Upper lobe of left lung (tissue), 6 donors: ENCODE results near the gene AFTPH. TPM values are rescaled to one million over a fixed set of nuclear protein-coding genes. Genes with fewer than 3 reads are reported as not detected.
"Not testable (repeated sequence)": the region's sequence is repeated elsewhere in the genome, so short reads cannot be mapped to it uniquely, and the experiment has no call there.

Experiments
- ATAC-seq, 2 donors: fragments of 200-7000 bp; cut with Tn5 transposase; one replicate each; pipeline ENCODE4 v1.9.1; 2022; ENCODE audit warnings: mild to moderate bottlenecking in 2 of 2, moderate library complexity in 2 of 2; ENCODE audit not compliant: low FRiP score in 2 of 2
- DNase-seq, 2 donors: peaks; one replicate each; pipeline ENCODE4 v3.0.0-alpha.2; 2019 to 2020
- H3K27ac ChIP-seq, 4 donors: fragments of 200-600 bp; sonication (generic); one replicate each; pipeline ENCODE4 v1.5.1; 2016 to 2019
- H3K27me3 ChIP-seq, 4 donors: fragments of 200-600 bp; sonication (generic); one replicate each; pipeline ENCODE4 v1.5.1; 2017 to 2019
- H3K36me3 ChIP-seq, 4 donors: fragments of 200-600 bp; sonication (generic); one replicate each; pipeline ENCODE4 v1.5.1; 2016 to 2019
- H3K4me1 ChIP-seq, 4 donors: fragments of 200-600 bp; sonication (generic); one replicate each; pipeline ENCODE4 v1.5.1; 2018 to 2019
- H3K4me3 ChIP-seq, 4 donors: fragments of 200-600 bp; sonication (generic); one replicate each; pipeline ENCODE4 v1.5.1; 2017 to 2019; ENCODE audit warnings: mild to moderate bottlenecking in 2 of 4, moderate library complexity in 1 of 4
- H3K9me3 ChIP-seq, 4 donors: fragments of 200-600 bp; sonication (generic); one replicate each; pipeline ENCODE4 v1.5.1; 2018 to 2019
- EP300 ChIP-seq, 4 donors: sonication (generic); formaldehyde crosslinking; IDR thresholded peaks; one replicate each; pipeline ENCODE4 v1.5.1; 2017; ENCODE audit warnings: antibody characterized with exemption in 4 of 4, control low read depth in 2 of 4
- POLR2A ChIP-seq, 4 donors: fragments of 450-650 bp; IDR thresholded peaks; one replicate each; pipeline ENCODE4 v1.5.1; 2016 to 2017; ENCODE audit warnings: antibody characterized with exemption in 4 of 4, mild to moderate bottlenecking in 2 of 4
- POLR2AphosphoS5 ChIP-seq, 2 donors: sonication (generic); formaldehyde crosslinking; IDR thresholded peaks; one replicate each; pipeline ENCODE4 v1.5.1; 2017; ENCODE audit warnings: antibody characterized with exemption in 2 of 2
- WGBS, 2 donors: methylation state at CpG; one replicate each; pipeline ENCODE4 v1.1.5; 2017 to 2018; 5-methylcytosine and 5-hydroxymethylcytosine counted together
- total RNA-seq, 6 donors: library from RNA; depleted of rRNA in 4 of 6; stranded (reverse); fragments of >200 nt in 4 of 6; gene quantifications; one replicate each; pipeline versions ENCODE4 v1.1.0 to v1.2.1, GENCODE V29; 2016 to 2021
- TF ChIP-seq, protein P1 (sequence below), 6 experiments: fragments of 450-650 bp in 4 of 6; fragments of 200-600 bp in 2 of 6; sonication (generic) in 2 of 6; IDR thresholded peaks; one replicate each; pipeline ENCODE4 v1.5.1; 2016 to 2019; ENCODE audit warnings: antibody characterized with exemption in 6 of 6
- donor health status: DM: no; HTN: no; CAD: no; lungs with moderate emphysema.
- donor health status: DM: no; HTN: yes; CAD: no; lungs with severe emphysema.

AFTPH gene
- total RNA-seq, 6 donors from 2014 or later, result 21.5 to 72.9 (median 35.4) TPM

DNA sequence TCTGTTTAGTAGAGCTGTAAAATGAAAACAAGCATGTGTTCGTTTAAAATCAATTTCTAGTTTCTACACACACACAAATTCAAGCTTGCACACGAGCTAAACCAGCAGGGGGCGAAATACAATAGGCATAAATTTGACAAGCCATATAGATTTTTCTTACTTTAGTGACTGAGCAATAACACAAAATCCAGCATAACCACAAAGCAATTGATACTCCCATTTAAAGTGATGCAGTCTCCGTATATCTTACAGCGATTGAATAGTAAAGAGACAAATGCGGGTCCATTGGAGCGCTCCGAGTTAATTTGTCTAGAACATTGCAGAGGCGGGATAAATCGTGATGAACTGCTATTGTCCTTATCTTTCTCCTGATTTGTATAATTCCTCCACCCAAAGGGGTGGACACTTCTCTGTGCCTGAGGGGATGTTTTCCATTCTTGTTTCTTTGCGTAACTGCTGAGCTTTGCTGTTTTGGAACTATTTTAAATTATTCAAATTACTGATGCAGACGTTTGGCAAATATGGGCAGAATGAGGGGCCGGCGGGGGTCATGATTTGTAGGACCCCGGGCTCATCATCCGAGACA, 1.2 kb upstream of the AFTPH start:
- no peaks in the 10 kb centered on the region for H3K27me3 ChIP-seq
- DNase-seq (peak in 1 of 2 donors; percentile 60), ATAC-seq (peak; percentile 41 to 44)
- no peak for TF ChIP-seq POLR2AphosphoS5 (IDR thresholded peaks at IDR 0.05)
- TF ChIP-seq, protein P1, sequence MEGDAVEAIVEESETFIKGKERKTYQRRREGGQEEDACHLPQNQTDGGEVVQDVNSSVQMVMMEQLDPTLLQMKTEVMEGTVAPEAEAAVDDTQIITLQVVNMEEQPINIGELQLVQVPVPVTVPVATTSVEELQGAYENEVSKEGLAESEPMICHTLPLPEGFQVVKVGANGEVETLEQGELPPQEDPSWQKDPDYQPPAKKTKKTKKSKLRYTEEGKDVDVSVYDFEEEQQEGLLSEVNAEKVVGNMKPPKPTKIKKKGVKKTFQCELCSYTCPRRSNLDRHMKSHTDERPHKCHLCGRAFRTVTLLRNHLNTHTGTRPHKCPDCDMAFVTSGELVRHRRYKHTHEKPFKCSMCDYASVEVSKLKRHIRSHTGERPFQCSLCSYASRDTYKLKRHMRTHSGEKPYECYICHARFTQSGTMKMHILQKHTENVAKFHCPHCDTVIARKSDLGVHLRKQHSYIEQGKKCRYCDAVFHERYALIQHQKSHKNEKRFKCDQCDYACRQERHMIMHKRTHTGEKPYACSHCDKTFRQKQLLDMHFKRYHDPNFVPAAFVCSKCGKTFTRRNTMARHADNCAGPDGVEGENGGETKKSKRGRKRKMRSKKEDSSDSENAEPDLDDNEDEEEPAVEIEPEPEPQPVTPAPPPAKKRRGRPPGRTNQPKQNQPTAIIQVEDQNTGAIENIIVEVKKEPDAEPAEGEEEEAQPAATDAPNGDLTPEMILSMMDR (IDR thresholded peaks at IDR 0.05), result peak; percentile 63 to 86 (median 74)
- TF ChIP-seq POLR2A (IDR thresholded peaks at IDR 0.05), result peak in 1 of 4 donors; percentile 10
- TF ChIP-seq EP300 (IDR thresholded peaks at IDR 0.05), result no peak
- H3K36me3 ChIP-seq, result no peaks in the 10 kb centered on the region
- 1 to 2% methylated on average over 16 of the region's 16 CpGs for WGBS, 2 donors
- peaks cover 7 to 28% (median 17%) of the 10 kb centered on the region in 4 donors for H3K4me1 ChIP-seq
- peak overlapping the region; percentile 94 to 99 (median 96) for H3K27ac ChIP-seq
- no peaks in the 10 kb centered on the region for H3K9me3 ChIP-seq
- H3K4me3 ChIP-seq, result peak overlapping the region in 3 of 4 donors; percentile 72 to 93 (median 86)

DNA sequence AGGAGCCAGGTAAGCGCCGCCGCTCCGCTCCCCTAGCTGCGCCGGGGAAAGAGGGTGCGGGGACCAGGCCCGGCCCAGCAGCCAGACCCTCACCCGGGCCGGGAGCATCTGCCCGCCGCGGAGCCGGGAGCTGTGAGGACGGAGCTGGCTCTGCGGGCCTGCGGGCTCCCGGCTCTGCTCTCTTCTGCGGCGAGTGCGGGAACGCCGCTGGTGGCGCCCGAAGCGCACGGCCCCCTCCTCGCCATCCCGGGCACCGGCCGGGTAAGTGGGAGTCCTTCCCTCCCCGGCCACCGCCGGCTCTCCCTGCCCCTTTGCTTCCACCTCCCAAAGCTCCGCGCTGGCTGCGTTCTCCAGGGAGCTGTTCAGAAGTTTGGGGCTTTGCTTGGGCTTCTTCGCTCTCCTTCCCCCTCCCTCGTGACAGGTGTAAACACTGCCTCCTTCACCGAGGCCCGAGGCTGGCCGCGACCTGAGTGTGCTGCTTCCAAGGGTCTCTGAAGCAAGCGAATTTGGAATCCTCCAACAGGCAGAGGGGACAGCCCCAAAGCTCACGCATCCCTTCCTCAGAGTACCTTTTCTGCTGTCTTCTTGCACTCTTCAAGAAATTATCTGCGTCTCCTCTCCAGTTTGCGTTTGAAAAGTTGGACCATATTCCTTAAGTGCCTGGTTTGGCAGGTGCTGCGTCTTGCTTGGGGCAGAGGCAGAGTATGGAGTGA, 632 bp downstream of the AFTPH start:
- DNase-seq (peak in 1 of 2 donors; percentile 44), ATAC-seq (peak; percentile 1 to 65)
- Histone ChIP-seq H3K36me3 (no peaks in the 10 kb centered on the region), H3K4me3 (peak overlapping the region; percentile 72 to 93 (median 84)), H3K9me3 (no peaks in the 10 kb centered on the region), H3K27me3 (no peaks in the 10 kb centered on the region), H3K4me1 (peaks cover 7 to 28% (median 17%) of the 10 kb centered on the region in 4 donors), H3K27ac (peak overlapping the region; percentile 94 to 99 (median 96))
- WGBS, 2 donors, result 1% methylated on average over 22 to 31 of the region's 48 CpGs
- TF ChIP-seq, protein P1 (IDR thresholded peaks at IDR 0.05), result no peak
- TF ChIP-seq POLR2AphosphoS5 (IDR thresholded peaks at IDR 0.05) (no peak), EP300 (IDR thresholded peaks at IDR 0.05) (no peak), POLR2A (IDR thresholded peaks at IDR 0.05) (no peak)

DNA sequence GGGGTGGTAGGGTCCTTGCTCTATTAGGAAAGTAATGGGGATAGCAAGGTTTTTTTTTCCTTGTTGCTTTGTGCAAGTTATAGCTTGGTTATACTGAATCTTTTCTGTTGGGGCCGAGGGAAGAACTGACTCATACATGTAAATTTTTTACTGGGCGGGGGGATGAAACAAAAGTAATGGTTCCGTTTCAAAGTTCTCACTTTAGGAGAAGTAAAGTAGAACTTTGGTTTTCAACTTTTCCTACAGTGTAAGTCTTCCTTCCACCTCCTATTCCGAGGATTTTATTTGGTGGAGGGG, 1.1 kb downstream of the AFTPH start:
- 2 to 11% methylated on average over 4 of the region's 4 CpGs for WGBS, 2 donors
- TF ChIP-seq POLR2A (IDR thresholded peaks at IDR 0.05), result peak in 1 of 4 donors; percentile 40
- TF ChIP-seq, protein P1 (IDR thresholded peaks at IDR 0.05), result no peak
- Histone ChIP-seq H3K36me3 (no peaks in the 10 kb centered on the region), H3K4me1 (peaks cover 7 to 28% (median 17%) of the 10 kb centered on the region in 4 donors), H3K9me3 (no peaks in the 10 kb centered on the region), H3K27me3 (no peaks in the 10 kb centered on the region), H3K4me3 (peak overlapping the region; percentile 72 to 93 (median 84)), H3K27ac (peak overlapping the region; percentile 94 to 99 (median 96))
- ATAC-seq (peak in 1 of 2 donors; percentile 15), DNase-seq (no peak)

DNA sequence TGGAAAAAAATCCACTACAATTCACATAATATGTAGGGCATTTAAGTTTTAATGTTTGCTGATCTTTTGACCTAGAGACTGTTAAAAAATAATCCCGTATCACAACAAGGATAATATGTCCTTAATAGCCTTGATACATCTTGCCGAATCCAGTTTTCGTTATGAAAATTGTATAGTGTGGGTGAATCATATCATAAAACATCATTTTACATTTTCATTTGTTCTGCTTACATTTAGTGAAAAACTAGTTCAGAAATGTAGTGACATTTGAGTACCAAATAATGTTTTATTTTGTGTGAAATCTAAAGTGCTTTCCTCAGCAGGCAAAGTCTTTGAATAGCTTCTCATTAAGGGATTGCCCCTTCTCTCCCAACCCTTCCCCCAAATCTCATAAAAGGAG, 1.9 kb downstream of the AFTPH start:
- Histone ChIP-seq H3K4me3 (peak overlapping the region in 1 of 4 donors; percentile 93), H3K9me3 (no peaks in the 10 kb centered on the region), H3K36me3 (no peaks in the 10 kb centered on the region), H3K27me3 (no peaks in the 10 kb centered on the region), H3K4me1 (peaks cover 7 to 28% (median 17%) of the 10 kb centered on the region in 4 donors), H3K27ac (peak overlapping the region in 2 of 4 donors; percentile 94 to 97)
- WGBS, 2 donors, result 53 to 70% methylated on average over 3 of the region's 3 CpGs
- DNase-seq (no peak), ATAC-seq (no peak)
- TF ChIP-seq, protein P1 (IDR thresholded peaks at IDR 0.05), result no peak
- TF ChIP-seq POLR2AphosphoS5 (IDR thresholded peaks at IDR 0.05) (no peak), POLR2A (IDR thresholded peaks at IDR 0.05) (no peak), EP300 (IDR thresholded peaks at IDR 0.05) (no peak)

DNA sequence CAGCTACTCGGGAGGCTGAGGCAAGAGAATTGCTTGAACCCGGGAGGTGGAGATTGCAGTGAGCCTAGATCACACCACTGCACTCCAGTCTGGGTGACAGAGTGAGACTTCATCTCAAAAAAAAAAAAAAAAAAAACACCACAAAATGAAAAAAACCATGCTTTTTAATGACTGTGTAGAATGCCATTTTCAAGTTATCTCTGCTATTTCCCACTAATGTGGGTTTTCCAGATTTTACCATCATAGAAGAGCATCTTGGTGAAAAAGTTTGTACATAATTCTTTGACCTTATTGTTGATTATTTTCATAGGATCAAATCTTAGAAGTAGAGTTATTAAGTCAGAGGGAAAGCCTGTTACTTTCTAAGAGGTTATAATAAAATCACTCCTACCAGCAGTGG, 6.8 kb downstream of the AFTPH start:
- H3K4me3 ChIP-seq, H3K36me3 ChIP-seq, ATAC-seq, H3K27me3 ChIP-seq, DNase-seq, H3K9me3 ChIP-seq, H3K27ac ChIP-seq: not testable (repeated sequence)
- H3K4me1 ChIP-seq, result peaks cover 7 to 36% (median 16%) of the 10 kb centered on the region in 4 donors
- 86 to 98% methylated on average over 2 of the region's 2 CpGs for WGBS, 2 donors
